ENCODE results near the gene TSPAN3. TPM values are rescaled to one million over a fixed set of nuclear protein-coding genes. Genes with fewer than 3 reads are reported as not detected.

TSPAN3 gene
- total RNA-seq, 1 donor from 2014 or later, result 288 TPM

- Mint-ChIP-seq H3K4me3 (no peak overlapping the region), H3K36me3 (no peaks in the 10 kb centered on the region), H3K27ac (no peak overlapping the region), H3K9me3 (no peaks in the 10 kb centered on the region), H3K27me3 (peaks cover 3% of the 10 kb centered on the region), H3K4me1 (ENCODE audit: unreplicated experiment) (no peaks in the 10 kb centered on the region)
- TF ChIP-seq CTCF (conservative IDR thresholded peaks at IDR 0.05), result no peak
- DNase-seq (ENCODE audit: extremely low spot score, unreplicated experiment), result no peak
Observed at GRCh38 chr15:77010312-77010686, 60.6 kb downstream of the TSPAN3 start.

- TF ChIP-seq CTCF (conservative IDR thresholded peaks at IDR 0.05), result no peak
- DNase-seq (ENCODE audit: extremely low spot score, unreplicated experiment), result no peak
- Mint-ChIP-seq H3K4me1 (ENCODE audit: unreplicated experiment) (no peaks in the 10 kb centered on the region), H3K9me3 (no peaks in the 10 kb centered on the region), H3K27ac (no peak overlapping the region), H3K36me3 (no peaks in the 10 kb centered on the region), H3K4me3 (no peak overlapping the region), H3K27me3 (no peaks in the 10 kb centered on the region)
Observed at GRCh38 chr15:77009646-77010311, 61.1 kb downstream of the TSPAN3 start.

GRCh38 chr15:77009176-77009575 lies 61.7 kb downstream of the TSPAN3 start:
- Mint-ChIP-seq H3K9me3 (no peaks in the 10 kb centered on the region), H3K27ac (no peak overlapping the region)

GRCh38 chr15:77004189-77004588 lies 66.7 kb downstream of the TSPAN3 start:
- Mint-ChIP-seq H3K36me3 (no peaks in the 10 kb centered on the region), H3K4me3 (no peak overlapping the region), H3K27ac (no peak overlapping the region), H3K27me3 (peaks cover 7% of the 10 kb centered on the region), H3K9me3 (no peaks in the 10 kb centered on the region), H3K4me1 (ENCODE audit: unreplicated experiment) (no peaks in the 10 kb centered on the region)
- no peak for DNase-seq (ENCODE audit: extremely low spot score, unreplicated experiment)
- TF ChIP-seq CTCF (conservative IDR thresholded peaks at IDR 0.05), result no peak

More at GRCh38 chr15:77009176-77009575, 61.7 kb downstream of the TSPAN3 start:
- Mint-ChIP-seq H3K27me3 (peaks cover under 1% of the 10 kb centered on the region), H3K4me3 (no peak overlapping the region), H3K4me1 (ENCODE audit: unreplicated experiment) (no peaks in the 10 kb centered on the region), H3K36me3 (no peaks in the 10 kb centered on the region)
- TF ChIP-seq CTCF (conservative IDR thresholded peaks at IDR 0.05), result no peak
- no peak for DNase-seq (ENCODE audit: extremely low spot score, unreplicated experiment)

GRCh38 chr15:77002954-77003912 lies 67.7 kb downstream of the TSPAN3 start:
- H3K9me3 Mint-ChIP-seq, result no peaks in the 10 kb centered on the region
- DNase-seq (ENCODE audit: extremely low spot score, unreplicated experiment), result no peak
- no peaks in the 10 kb centered on the region for H3K36me3 Mint-ChIP-seq
- no peaks in the 10 kb centered on the region for H3K4me1 Mint-ChIP-seq (ENCODE audit: unreplicated experiment)
- peaks cover 7% of the 10 kb centered on the region for H3K27me3 Mint-ChIP-seq
- H3K4me3 Mint-ChIP-seq, result no peak overlapping the region
- TF ChIP-seq CTCF (conservative IDR thresholded peaks at IDR 0.05), result no peak
- no peak overlapping the region for H3K27ac Mint-ChIP-seq
